NCI-H1417 (cell line): ENCODE measurements around the gene CALML5.

ENCODE experiments used
- DNase-seq, 3 experiments: peaks; one replicate each; lab custom pipeline; 2025; lab: John Stamatoyannopoulos, UW

The CALML5 gene

GRCh38 chr10:5462841-5463293, 36.5 kb downstream of the CALML5 start:
- no peak for DNase-seq

GRCh38 chr10:5461914-5462840, 37.2 kb downstream of the CALML5 start:
- DNase-seq: no peak

GRCh38 chr10:5461203-5461588, 38.2 kb downstream of the CALML5 start:
- DNase-seq: peak; percentile 1 to 30 (median 30)

- DNase-seq: peak in 2 of 3 experiments; percentile 4 to 30
Observed at GRCh38 chr10:5460468-5461202, 38.7 kb downstream of the CALML5 start.

GRCh38 chr10:5458949-5459747, 40.2 kb downstream of the CALML5 start:
- no peak for DNase-seq

- DNase-seq: no peak
Observed at GRCh38 chr10:5458425-5458824, 40.9 kb downstream of the CALML5 start.

GRCh38 chr10:5457741-5458140, 41.6 kb downstream of the CALML5 start:
- DNase-seq: no peak

GRCh38 chr10:5456563-5456962, 42.8 kb downstream of the CALML5 start:
- DNase-seq: no peak

GRCh38 chr10:5453749-5454489, 45.5 kb downstream of the CALML5 start:
- DNase-seq: peak in 1 of 3 experiments; percentile 74

GRCh38 chr10:5450605-5451384, 48.6 kb downstream of the CALML5 start:
- no peak for DNase-seq

GRCh38 chr10:5449823-5450222, 49.5 kb downstream of the CALML5 start:
- DNase-seq: no peak

GRCh38 chr10:5449227-5449626, 50.1 kb downstream of the CALML5 start:
- no peak for DNase-seq
